T-helper 17 cell (primary cell): Measurements from ENCODE around the gene FBXL4. TPM values are rescaled to one million over a fixed set of nuclear protein-coding genes. Genes with fewer than 3 reads are reported as not detected.

Experiments used
- ATAC-seq: fragments of 150-1000 bp; cut with Tn5 transposase; 2 replicates; pipeline ENCODE4 v1.10.0; 2021; ENCODE audit warnings: mild to moderate bottlenecking, moderate library complexity
- DNase-seq, 3 donors: peaks; one replicate each; pipeline versions ENCODE4 v3.0.0 to v3.0.0-alpha.2; 2020 to 2021
- H3K9me3 ChIP-seq: one replicate; pipeline ENCODE4 v1.7.0; 2013; ENCODE audit warnings: low read length, mild to moderate bottlenecking; ENCODE audit not compliant: control insufficient read depth, poor library complexity, severe bottlenecking
- H3K27ac Mint-ChIP-seq: one replicate; pipeline ENCODE4 v1.8.0; 2022; ENCODE audit warnings: mild to moderate bottlenecking, moderate library complexity, mixed read lengths
- H3K27me3 Mint-ChIP-seq: one replicate; pipeline ENCODE4 v1.8.0; 2022; ENCODE audit warnings: mixed read lengths
- H3K36me3 Mint-ChIP-seq: one replicate; pipeline ENCODE4 v1.8.0; 2022; ENCODE audit warnings: low read depth, mixed read lengths
- H3K4me1 Mint-ChIP-seq: one replicate; pipeline ENCODE4 v1.8.0; 2022; ENCODE audit warnings: mild to moderate bottlenecking, mixed read lengths
- H3K4me3 Mint-ChIP-seq: one replicate; pipeline ENCODE4 v1.8.0; 2022; ENCODE audit warnings: mild to moderate bottlenecking, moderate library complexity, mixed read lengths
- total RNA-seq, 4 donors: library from RNA in 2 of 4; stranded (reverse) in 2 of 4; gene quantifications; one replicate each; pipeline ENCODE4 v1.2.3 and lab custom pipeline; 2022 to 2026

Gene FBXL4
- total RNA-seq, 2 donors from 2014 or later = 9.8 to 10.4 TPM

- no peak overlapping the region for H3K27ac Mint-ChIP-seq
- H3K4me3 Mint-ChIP-seq = no peak overlapping the region
- no peaks in the 10 kb centered on the region for H3K27me3 Mint-ChIP-seq
- H3K4me1 Mint-ChIP-seq = no peaks in the 10 kb centered on the region
- H3K36me3 Mint-ChIP-seq = no peaks in the 10 kb centered on the region
- no peak for DNase-seq
- no peak for ATAC-seq
- H3K9me3 ChIP-seq = no peaks in the 10 kb centered on the region
Measured at GRCh38 chr6:98971303-98971702, 23.6 kb upstream of the FBXL4 start.

GRCh38 chr6:98970469-98970868 is 22.7 kb upstream of the FBXL4 start:
- Mint-ChIP-seq H3K4me1 (no peaks in the 10 kb centered on the region), H3K4me3 (no peak overlapping the region), H3K36me3 (no peaks in the 10 kb centered on the region), H3K27ac (no peak overlapping the region), H3K27me3 (peaks cover 3% of the 10 kb centered on the region)
- DNase-seq (no peak), ATAC-seq (no peak)
- H3K9me3 ChIP-seq = no peaks in the 10 kb centered on the region

DNA sequence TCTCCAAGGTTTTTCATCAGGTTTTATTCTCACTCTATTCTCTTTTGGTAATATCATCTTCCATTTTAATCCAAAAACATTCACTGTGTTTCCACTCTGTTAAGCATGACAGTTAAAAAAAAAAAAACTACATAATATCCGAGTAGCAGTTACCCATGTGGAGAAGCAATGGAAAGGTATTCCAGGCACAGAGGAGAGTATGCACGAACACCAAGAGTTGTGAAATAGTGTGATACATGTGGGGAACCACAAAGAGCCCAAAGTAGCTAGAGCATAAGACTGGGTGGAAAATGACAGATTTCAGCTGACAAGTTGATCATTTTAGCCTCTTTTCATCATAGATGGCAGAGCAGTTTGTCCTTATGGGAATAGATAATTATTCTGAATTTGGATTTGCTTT is 19.9 kb upstream of the FBXL4 start:
- no peaks in the 10 kb centered on the region for H3K36me3 Mint-ChIP-seq

DNA sequence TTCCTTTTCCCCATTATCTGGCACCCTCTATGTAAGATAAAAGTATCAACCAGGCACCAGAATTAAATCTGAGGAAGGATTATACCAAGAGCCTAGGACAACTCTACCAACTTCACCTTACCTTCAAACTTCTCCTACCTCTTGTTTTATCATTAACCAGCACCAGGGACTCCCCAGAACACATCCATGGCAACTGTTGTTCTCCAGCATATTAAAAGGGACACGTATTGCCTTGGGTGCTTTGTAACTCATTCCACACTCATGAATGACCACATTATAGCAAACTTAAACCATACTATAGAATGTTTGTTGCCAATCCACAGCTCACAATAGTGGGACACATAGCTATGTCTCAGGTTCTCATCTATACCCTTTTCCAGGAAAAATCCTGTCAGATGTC is 11.9 kb upstream of the FBXL4 start:
- Mint-ChIP-seq H3K27ac (no peak overlapping the region), H3K27me3 (peaks cover 27% of the 10 kb centered on the region), H3K4me3 (no peak overlapping the region), H3K4me1 (no peaks in the 10 kb centered on the region), H3K36me3 (no peaks in the 10 kb centered on the region)
- DNase-seq = no peak
- no peaks in the 10 kb centered on the region for H3K9me3 ChIP-seq
- ATAC-seq = no peak

More for the DNA sequence above, 19.9 kb upstream of the FBXL4 start:
- Mint-ChIP-seq H3K4me1 (no peaks in the 10 kb centered on the region), H3K27ac (no peak overlapping the region), H3K4me3 (no peak overlapping the region), H3K27me3 (peaks cover 24% of the 10 kb centered on the region)
- ATAC-seq = no peak
- DNase-seq = no peak
- H3K9me3 ChIP-seq = no peaks in the 10 kb centered on the region

DNA sequence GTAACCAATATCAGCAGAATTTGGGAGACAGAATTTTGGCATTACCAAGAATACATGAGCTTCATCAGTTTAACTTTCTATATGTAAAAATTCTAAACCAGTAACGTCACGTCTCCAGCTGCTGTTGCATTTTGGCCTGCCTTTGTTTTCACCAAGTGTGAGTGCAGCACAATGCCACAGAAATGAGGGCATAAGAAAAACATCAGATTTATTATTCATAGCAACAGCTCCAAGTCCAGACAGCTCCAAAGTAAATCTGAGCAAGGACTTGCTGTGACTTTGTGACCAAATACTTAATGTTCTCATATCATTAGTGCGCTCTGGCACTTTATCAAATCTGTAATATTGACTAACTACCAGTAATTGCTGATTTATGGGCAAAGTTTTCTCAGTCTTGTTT is 11.0 kb upstream of the FBXL4 start:
- no peak for ATAC-seq
- H3K9me3 ChIP-seq = no peaks in the 10 kb centered on the region
- Mint-ChIP-seq H3K4me3 (no peak overlapping the region), H3K27ac (no peak overlapping the region), H3K36me3 (no peaks in the 10 kb centered on the region), H3K27me3 (peaks cover 20% of the 10 kb centered on the region), H3K4me1 (no peaks in the 10 kb centered on the region)
- no peak for DNase-seq

DNA sequence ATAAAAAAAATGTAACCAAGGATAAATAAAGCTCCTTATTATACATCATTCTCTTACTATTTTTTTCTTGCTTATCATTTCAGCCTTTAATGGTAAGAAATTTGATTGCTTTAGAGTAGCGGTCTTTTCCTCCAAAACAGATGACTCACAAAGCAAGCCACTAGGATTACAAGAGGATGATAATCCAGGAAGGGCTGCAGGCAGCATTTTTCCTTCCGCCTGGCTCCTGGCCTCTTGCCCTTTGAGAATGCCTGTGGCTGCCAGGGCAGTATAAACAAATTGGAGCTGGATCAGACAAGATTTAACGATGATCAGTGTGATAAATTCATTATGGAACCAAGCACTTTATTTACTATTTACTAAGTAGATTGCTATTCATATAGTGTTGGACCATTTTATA is 9.7 kb upstream of the FBXL4 start:
- no peak overlapping the region for H3K27ac Mint-ChIP-seq

DNA sequence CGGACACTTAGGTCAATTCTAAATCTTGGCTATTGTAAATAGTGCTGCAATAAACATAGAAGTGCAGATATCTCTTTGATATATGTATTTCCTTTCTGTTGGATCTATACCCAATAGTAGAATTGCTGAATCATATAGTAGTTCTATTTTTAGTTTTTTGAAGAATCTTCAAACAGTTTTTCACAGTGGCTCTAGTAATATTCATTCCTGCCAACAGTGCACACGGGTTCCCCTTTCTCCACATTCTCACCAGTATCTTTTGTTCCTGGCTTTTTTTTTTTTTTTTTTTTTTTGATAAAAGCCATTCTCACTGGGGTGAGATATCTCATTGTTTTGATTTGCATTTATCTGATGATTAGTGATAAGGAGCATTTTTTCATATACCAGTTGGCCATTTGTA is 1.8 kb upstream of the FBXL4 start:
- Mint-ChIP-seq H3K27me3 (no peaks in the 10 kb centered on the region), H3K4me3 (no peak overlapping the region), H3K4me1 (peaks cover 24% of the 10 kb centered on the region), H3K27ac (no peak overlapping the region), H3K36me3 (no peaks in the 10 kb centered on the region)
- H3K9me3 ChIP-seq = no peaks in the 10 kb centered on the region
- ATAC-seq (no peak), DNase-seq (no peak)

More for the DNA sequence above, 9.7 kb upstream of the FBXL4 start:
- Mint-ChIP-seq H3K36me3 (no peaks in the 10 kb centered on the region), H3K4me3 (no peak overlapping the region), H3K27me3 (peaks cover 13% of the 10 kb centered on the region), H3K4me1 (no peaks in the 10 kb centered on the region)
- ATAC-seq (no peak), DNase-seq (no peak)
- no peaks in the 10 kb centered on the region for H3K9me3 ChIP-seq

DNA sequence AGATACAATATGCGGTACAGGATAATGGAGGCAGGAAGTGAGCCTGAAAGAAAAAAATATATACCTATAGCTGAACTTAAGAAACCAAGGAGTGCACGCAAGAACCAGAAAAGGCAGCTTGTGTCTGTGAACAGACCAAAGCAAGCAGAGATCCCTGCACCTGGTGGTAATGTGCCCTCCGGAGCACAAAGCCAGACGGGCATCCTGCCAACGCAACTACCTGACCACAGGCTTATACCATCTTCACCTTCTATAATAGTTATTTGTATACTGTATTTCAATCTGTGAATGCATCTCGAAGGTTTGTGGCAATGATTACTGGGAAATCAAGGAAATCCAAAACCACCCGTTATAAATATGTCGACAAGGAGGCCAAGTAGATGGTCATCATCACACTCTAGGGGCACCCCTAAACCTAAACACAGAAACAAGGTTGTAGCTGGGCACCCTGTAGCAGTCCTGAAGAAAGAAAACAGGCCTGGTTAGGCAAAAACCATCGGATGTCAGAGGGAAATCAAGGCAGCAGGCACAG is 801 bp downstream of the FBXL4 start:
- Mint-ChIP-seq H3K27ac (peak overlapping the region; percentile 95), H3K36me3 (peaks cover 2% of the 10 kb centered on the region), H3K27me3 (no peaks in the 10 kb centered on the region), H3K4me1 (peaks cover 30% of the 10 kb centered on the region), H3K4me3 (peak overlapping the region; percentile 96)
- no peaks in the 10 kb centered on the region for H3K9me3 ChIP-seq
- ATAC-seq (peak; percentile 29), DNase-seq (peak; percentile 13 to 23 (median 19))

DNA sequence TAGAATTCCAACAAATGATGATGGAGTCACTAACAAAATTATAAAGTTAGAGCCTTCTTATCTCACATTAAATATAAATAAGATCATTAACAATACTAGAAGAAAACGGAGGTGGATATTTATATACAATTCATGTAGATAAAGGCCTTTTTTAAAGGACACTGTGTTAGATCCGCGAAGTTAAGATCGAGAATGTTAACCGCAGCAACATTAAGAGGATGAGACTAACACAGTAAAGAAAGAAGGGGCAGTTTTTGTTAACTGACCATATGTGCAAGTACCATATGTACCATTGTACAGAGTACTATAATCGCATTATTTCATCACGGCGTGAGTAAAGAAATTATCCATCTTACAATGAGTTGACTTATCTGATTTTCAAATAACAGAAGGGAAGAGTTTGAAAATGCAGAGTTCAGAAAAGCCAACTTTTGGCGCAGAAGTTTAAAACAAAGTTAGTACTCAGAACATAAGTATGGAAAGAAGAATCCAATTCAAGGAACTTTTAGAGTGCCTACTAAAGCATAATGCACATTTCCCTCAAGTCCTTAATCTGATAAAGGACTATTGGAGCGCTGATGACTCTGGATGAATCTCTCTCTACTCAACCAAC is 1.4 kb downstream of the FBXL4 start:
- H3K27ac Mint-ChIP-seq = peak overlapping the region; percentile 95
- H3K4me3 Mint-ChIP-seq = peak overlapping the region; percentile 96
- H3K27me3 Mint-ChIP-seq = no peaks in the 10 kb centered on the region
- peaks cover 2% of the 10 kb centered on the region for H3K36me3 Mint-ChIP-seq
- no peak for DNase-seq
- peaks cover 30% of the 10 kb centered on the region for H3K4me1 Mint-ChIP-seq
- no peaks in the 10 kb centered on the region for H3K9me3 ChIP-seq
- ATAC-seq = no peak

- Mint-ChIP-seq H3K4me3 (peak overlapping the region; percentile 62), H3K4me1 (peaks cover 30% of the 10 kb centered on the region), H3K36me3 (peaks cover 5% of the 10 kb centered on the region)
Measured at GRCh38 chr6:98945311-98946115, 2.2 kb downstream of the FBXL4 start.

GRCh38 chr6:98944598-98945081 is 3.1 kb downstream of the FBXL4 start:
- DNase-seq (no peak), ATAC-seq (no peak)
- no peaks in the 10 kb centered on the region for H3K27me3 Mint-ChIP-seq
- H3K4me3 Mint-ChIP-seq = no peak overlapping the region
- peaks cover 30% of the 10 kb centered on the region for H3K4me1 Mint-ChIP-seq
- peaks cover 6% of the 10 kb centered on the region for H3K36me3 Mint-ChIP-seq
- H3K9me3 ChIP-seq = no peaks in the 10 kb centered on the region
- H3K27ac Mint-ChIP-seq = no peak overlapping the region

More at GRCh38 chr6:98945311-98946115, 2.2 kb downstream of the FBXL4 start:
- no peaks in the 10 kb centered on the region for H3K9me3 ChIP-seq
- Mint-ChIP-seq H3K27ac (peak overlapping the region; percentile 79), H3K27me3 (no peaks in the 10 kb centered on the region)
- no peak for DNase-seq
- no peak for ATAC-seq

DNA sequence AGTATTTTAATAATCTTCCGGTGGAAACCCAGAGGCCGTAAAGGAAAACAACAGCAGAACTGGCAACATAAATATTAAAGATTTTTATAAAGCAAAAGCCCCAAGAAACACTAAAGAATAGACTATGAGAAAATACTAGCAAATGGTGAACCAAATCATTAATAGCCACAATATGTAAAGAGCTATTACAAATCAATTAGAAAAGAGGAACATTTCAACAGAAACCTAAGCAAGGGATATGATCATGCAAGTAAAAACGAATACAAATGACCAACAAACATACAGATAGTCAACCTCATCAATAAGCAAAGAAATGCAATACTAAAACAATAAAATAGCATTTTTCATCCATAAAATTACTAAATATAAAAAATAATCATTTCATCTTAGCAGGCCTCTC is 3.6 kb downstream of the FBXL4 start:
- DNase-seq (no peak), ATAC-seq (no peak)
- Mint-ChIP-seq H3K4me3 (no peak overlapping the region), H3K4me1 (peaks cover 30% of the 10 kb centered on the region), H3K36me3 (peaks cover 6% of the 10 kb centered on the region), H3K27ac (peak overlapping the region; percentile 21), H3K27me3 (no peaks in the 10 kb centered on the region)
- no peaks in the 10 kb centered on the region for H3K9me3 ChIP-seq

DNA sequence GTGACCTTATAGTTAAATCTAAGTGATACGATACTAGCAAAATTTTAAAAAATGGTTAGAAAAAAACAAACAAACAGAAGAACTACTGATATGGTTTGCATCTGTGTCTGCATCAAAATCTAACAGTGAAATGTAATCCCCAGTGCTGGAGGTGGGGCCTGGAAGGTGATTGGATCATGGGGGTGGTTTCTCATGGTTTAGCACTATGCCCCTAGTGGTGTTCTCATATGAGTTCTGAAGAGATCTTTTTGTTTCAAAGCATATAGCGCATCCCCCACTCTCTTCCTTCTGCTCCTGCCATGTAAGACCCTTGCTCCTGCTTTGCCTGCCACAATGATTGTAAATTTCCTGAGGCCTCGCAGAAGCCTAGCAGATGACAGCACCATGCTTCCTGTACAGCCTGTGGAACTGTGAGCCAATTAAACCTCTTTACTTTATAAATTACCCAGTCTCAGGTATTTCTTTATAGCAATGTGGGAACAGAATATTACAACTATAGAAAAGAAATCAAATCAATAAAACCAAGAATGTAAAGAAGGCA is 5.4 kb downstream of the FBXL4 start:
- peaks cover 6% of the 10 kb centered on the region for H3K36me3 Mint-ChIP-seq
- H3K4me3 Mint-ChIP-seq = no peak overlapping the region
- ATAC-seq (no peak), DNase-seq (no peak)
- peaks cover 39% of the 10 kb centered on the region for H3K4me1 Mint-ChIP-seq
- no peak overlapping the region for H3K27ac Mint-ChIP-seq
- no peaks in the 10 kb centered on the region for H3K27me3 Mint-ChIP-seq
- no peaks in the 10 kb centered on the region for H3K9me3 ChIP-seq
